ENCODE data around the gene RPL28.

The RPL28 gene

GRCh38 chr19:55372316-55373081 is 13.2 kb upstream of the RPL28 start:
- H3K36me3 Mint-ChIP-seq (ENCODE audit: insufficient read depth) = peaks cover 4% of the 10 kb centered on the region
- H3K4me1 Mint-ChIP-seq = peaks cover 11% of the 10 kb centered on the region
- H3K27ac Mint-ChIP-seq (ENCODE audit: low read depth) = no peak overlapping the region
- ATAC-seq (replicated peaks; ENCODE audit: extremely low read depth, poor library complexity, severe bottlenecking) (no peak), DNase-seq (ENCODE audit: low spot score in 2 of 2) (no peak)
- H3K27me3 Mint-ChIP-seq = peaks cover 56% of the 10 kb centered on the region
- no peaks in the 10 kb centered on the region for H3K9me3 Mint-ChIP-seq
- no peak overlapping the region for H3K4me3 Mint-ChIP-seq

GRCh38 chr19:55373306-55373992 is 12.3 kb upstream of the RPL28 start:
- Mint-ChIP-seq H3K9me3 (no peaks in the 10 kb centered on the region), H3K36me3 (ENCODE audit: insufficient read depth) (peaks cover 4% of the 10 kb centered on the region), H3K27ac (ENCODE audit: low read depth) (no peak overlapping the region), H3K4me3 (no peak overlapping the region), H3K27me3 (peaks cover 56% of the 10 kb centered on the region), H3K4me1 (peaks cover 11% of the 10 kb centered on the region)
- ATAC-seq (replicated peaks; ENCODE audit: extremely low read depth, poor library complexity, severe bottlenecking) (no peak), DNase-seq (ENCODE audit: low spot score in 2 of 2) (no peak)

DNA sequence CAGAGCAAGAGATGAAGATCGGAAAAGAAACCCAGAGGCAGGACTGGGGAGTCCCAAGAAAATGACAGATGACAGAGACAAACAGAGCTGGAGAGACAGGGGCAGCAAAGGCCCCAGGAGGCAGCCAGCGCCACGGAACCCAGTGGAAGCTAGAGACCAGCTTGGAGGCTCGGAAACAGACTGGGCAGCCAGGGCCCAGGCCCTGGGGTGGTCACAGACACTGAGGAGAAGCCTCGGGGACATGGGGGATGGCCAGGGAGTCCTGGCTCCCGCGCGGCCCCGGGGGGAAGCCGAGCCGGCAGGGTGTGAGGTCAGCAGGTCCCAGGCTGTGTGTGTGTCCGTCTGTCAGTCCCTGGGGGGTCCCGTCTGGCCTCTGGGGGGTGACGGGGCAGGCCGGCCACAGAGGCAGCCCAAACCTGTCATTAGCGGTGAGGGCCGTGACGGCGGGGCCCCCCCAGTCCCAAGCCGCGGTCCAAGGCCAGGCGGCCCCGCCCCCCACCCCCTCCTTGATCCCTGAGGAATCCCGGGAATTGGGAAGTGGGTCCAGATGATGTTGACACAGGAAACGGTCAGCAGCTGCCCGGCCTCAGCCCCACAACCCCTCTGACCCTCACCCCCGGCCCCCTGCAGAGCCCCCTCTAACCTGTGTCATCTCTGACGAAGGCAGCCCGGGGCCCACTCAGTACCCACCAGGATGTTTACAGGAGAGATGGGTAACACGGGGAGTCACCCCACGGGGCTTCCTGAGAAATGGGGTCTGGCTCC is 11.6 kb upstream of the RPL28 start:
- ATAC-seq (replicated peaks; ENCODE audit: extremely low read depth, poor library complexity, severe bottlenecking) (no peak), DNase-seq (ENCODE audit: low spot score in 2 of 2) (no peak)
- Mint-ChIP-seq H3K27ac (ENCODE audit: low read depth) (no peak overlapping the region), H3K4me3 (no peak overlapping the region), H3K27me3 (peaks cover 56% of the 10 kb centered on the region), H3K36me3 (ENCODE audit: insufficient read depth) (peaks cover 4% of the 10 kb centered on the region), H3K4me1 (peaks cover 11% of the 10 kb centered on the region), H3K9me3 (no peaks in the 10 kb centered on the region)

GRCh38 chr19:55376241-55376933 is 9.3 kb upstream of the RPL28 start, which contains the start of gene TMEM190:
Gene TMEM190 (plus strand): TSS chr19:55376826. CDS start chr19:55376854, 28 bp downstream.
- no peak within 1 kb of the TSS for H3K4me3 Mint-ChIP-seq
- H3K27me3 Mint-ChIP-seq = peaks cover 37% of the 10 kb centered on the region
- DNase-seq (ENCODE audit: low spot score in 2 of 2) (no peak), ATAC-seq (replicated peaks; ENCODE audit: extremely low read depth, poor library complexity, severe bottlenecking) (no peak)
- no peak within 1 kb of the TSS for H3K27ac Mint-ChIP-seq (ENCODE audit: low read depth)
- peaks cover 4% of the 10 kb centered on the region for H3K36me3 Mint-ChIP-seq (ENCODE audit: insufficient read depth)
- no peaks in the 10 kb centered on the region for H3K9me3 Mint-ChIP-seq
- H3K4me1 Mint-ChIP-seq = peaks cover 7% of the 10 kb centered on the region

GRCh38 chr19:55377356-55378131 is 8.2 kb upstream of the RPL28 start:
- Mint-ChIP-seq H3K4me1 (peaks cover 19% of the 10 kb centered on the region), H3K36me3 (ENCODE audit: insufficient read depth) (peaks cover 2% of the 10 kb centered on the region), H3K27ac (ENCODE audit: low read depth) (no peak overlapping the region), H3K4me3 (no peak overlapping the region), H3K9me3 (no peaks in the 10 kb centered on the region), H3K27me3 (peaks cover 25% of the 10 kb centered on the region)
- DNase-seq (ENCODE audit: low spot score in 2 of 2) (no peak), ATAC-seq (replicated peaks; ENCODE audit: extremely low read depth, poor library complexity, severe bottlenecking) (no peak)

- DNase-seq (ENCODE audit: low spot score in 2 of 2) (no peak), ATAC-seq (replicated peaks; ENCODE audit: extremely low read depth, poor library complexity, severe bottlenecking) (no peak)
- H3K27ac Mint-ChIP-seq (ENCODE audit: low read depth) = peak overlapping the region; percentile 8
- H3K4me3 Mint-ChIP-seq = no peak overlapping the region
- H3K9me3 Mint-ChIP-seq = no peaks in the 10 kb centered on the region
- peaks cover 14% of the 10 kb centered on the region for H3K27me3 Mint-ChIP-seq
- H3K4me1 Mint-ChIP-seq = peaks cover 22% of the 10 kb centered on the region
- H3K36me3 Mint-ChIP-seq (ENCODE audit: insufficient read depth) = peaks cover 2% of the 10 kb centered on the region
Measured at GRCh38 chr19:55379174-55379573, 6.6 kb upstream of the RPL28 start.

DNA sequence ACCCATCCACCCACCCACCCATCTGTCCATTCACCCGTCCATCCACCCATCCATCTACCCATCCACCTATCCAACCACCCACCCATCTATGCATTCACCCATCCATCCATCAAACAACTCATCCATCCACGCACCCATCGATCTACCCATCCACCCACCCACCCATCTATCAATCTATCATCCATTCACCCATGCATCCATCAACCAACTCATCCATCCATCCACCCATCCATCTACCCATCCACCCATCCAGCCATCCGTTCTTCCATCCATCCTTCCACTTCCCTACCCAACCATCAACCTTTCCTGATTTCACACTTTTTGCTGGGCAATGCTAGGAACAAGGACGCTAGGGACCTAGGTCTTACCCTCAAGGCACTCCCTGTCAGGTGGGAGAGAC is 3.7 kb upstream of the RPL28 start:
- ATAC-seq (replicated peaks; ENCODE audit: extremely low read depth, poor library complexity, severe bottlenecking) (no peak), DNase-seq (ENCODE audit: low spot score in 2 of 2) (no peak)
- Mint-ChIP-seq H3K4me1 (peaks cover 47% of the 10 kb centered on the region), H3K4me3 (peak overlapping the region; percentile 97), H3K27ac (ENCODE audit: low read depth) (peak overlapping the region; percentile 79), H3K36me3 (ENCODE audit: insufficient read depth) (peaks cover 20% of the 10 kb centered on the region), H3K9me3 (no peaks in the 10 kb centered on the region), H3K27me3 (no peaks in the 10 kb centered on the region)

- peak overlapping the region; percentile 79 for H3K27ac Mint-ChIP-seq (ENCODE audit: low read depth)
Measured at GRCh38 chr19:55382522-55383054, 3.1 kb upstream of the RPL28 start.

DNA sequence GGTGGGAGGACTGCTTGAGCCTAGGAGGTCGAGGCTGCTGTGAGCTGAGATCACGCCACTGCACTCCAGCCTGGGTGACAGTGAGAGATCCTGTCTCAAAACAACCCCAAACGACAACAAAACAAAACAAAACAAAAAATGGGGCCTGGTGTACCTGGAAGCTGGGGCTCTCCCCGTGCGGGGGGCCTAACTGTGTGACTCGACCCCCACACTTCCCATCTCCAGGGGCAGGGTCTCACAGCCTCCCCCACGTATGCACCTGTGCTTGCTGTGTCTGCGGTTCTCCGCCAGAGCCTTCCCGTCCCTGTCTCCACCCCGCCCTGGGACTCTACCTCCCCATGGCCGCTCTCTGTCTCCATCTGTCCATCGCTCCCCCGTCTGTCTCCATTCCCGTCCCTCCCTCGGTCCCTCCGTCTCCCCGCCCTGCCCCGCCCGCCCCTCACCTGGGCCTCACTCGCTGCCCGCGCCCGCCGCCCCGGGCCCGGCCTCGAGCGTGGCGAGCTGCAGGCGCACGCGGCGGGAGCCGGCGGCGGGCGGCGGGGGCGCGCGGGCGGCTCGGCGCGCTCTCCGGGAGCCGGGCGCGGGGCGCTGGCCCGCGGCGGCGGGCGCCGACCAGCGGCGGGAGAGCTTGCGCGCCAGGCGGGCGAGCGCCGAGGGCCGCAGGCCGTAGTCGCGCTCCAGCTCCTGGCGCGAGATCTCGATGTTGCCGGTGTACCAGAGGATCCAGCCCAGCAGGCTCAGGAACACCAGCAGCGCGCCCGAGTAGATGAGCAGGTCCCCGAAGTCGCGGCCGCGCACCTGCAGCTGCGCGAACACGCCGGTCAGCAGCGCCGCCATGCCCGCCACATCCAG is 2.2 kb upstream of the RPL28 start:
- H3K9me3 Mint-ChIP-seq = no peaks in the 10 kb centered on the region
- H3K27ac Mint-ChIP-seq (ENCODE audit: low read depth) = peak overlapping the region; percentile 79
- DNase-seq (ENCODE audit: low spot score in 2 of 2) (no peak), ATAC-seq (replicated peaks; ENCODE audit: extremely low read depth, poor library complexity, severe bottlenecking) (no peak)
- no peaks in the 10 kb centered on the region for H3K27me3 Mint-ChIP-seq
- H3K36me3 Mint-ChIP-seq (ENCODE audit: insufficient read depth) = peaks cover 31% of the 10 kb centered on the region
- H3K4me1 Mint-ChIP-seq = peaks cover 62% of the 10 kb centered on the region
- peak overlapping the region; percentile 97 for H3K4me3 Mint-ChIP-seq

More at GRCh38 chr19:55382522-55383054, 3.1 kb upstream of the RPL28 start:
- Mint-ChIP-seq H3K9me3 (no peaks in the 10 kb centered on the region), H3K36me3 (ENCODE audit: insufficient read depth) (peaks cover 24% of the 10 kb centered on the region), H3K27me3 (no peaks in the 10 kb centered on the region), H3K4me3 (peak overlapping the region; percentile 97), H3K4me1 (peaks cover 53% of the 10 kb centered on the region)
- no peak for DNase-seq (ENCODE audit: low spot score in 2 of 2)
- ATAC-seq (replicated peaks; ENCODE audit: extremely low read depth, poor library complexity, severe bottlenecking) = no peak

DNA sequence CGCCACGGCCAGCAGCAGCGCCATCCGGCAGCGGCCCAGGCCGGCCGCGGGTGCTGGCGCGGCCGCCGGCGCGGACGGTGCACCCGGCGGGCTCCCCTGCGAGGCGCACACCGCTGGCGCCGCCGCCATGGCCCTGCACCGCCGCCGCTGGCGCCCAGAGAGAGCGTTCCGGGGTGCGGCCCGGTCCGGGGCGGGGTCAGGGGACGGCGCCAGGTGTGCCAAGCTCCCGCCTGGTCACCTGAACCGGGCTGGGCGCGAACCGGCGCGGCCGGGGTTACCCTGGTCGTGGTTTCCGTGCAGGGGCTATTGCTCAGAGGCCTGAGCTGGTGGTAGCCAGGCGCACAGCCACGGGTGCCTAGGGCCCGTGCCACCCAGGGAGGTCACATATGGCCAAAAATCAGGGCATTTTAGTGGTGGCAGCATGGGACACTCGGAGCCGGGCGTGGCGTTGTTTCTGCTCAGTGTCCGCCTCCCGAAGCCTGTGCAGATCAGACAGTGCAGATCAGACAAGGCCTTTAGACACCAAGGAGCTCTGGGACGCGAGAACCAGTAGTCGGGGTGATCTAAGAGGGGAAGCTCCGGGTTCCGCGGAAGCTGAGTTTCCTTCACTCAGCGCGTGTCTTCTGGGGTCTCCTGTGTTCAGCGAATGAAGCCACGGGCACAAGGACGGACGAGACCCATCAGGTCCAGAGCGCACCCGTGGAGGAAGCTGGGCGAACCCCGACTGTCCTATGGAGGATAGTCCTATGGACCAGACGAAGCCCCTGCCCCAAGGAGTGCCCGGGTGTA is 1.4 kb upstream of the RPL28 start, which contains the start of gene TMEM238:
Gene TMEM238, minus strand, starts transcription at position 162 of the 789 bp plus-strand sequence. Its CDS starts 33 bp downstream, at position 129.
- H3K4me1 Mint-ChIP-seq = peaks cover 70% of the 10 kb centered on the region
- H3K27me3 Mint-ChIP-seq = no peaks in the 10 kb centered on the region
- ATAC-seq (replicated peaks; ENCODE audit: extremely low read depth, poor library complexity, severe bottlenecking) = no peak
- no peaks in the 10 kb centered on the region for H3K9me3 Mint-ChIP-seq
- peak in 1 of 2 donors; percentile 21 for DNase-seq (ENCODE audit: low spot score in 2 of 2)
- peaks cover 38% of the 10 kb centered on the region for H3K36me3 Mint-ChIP-seq (ENCODE audit: insufficient read depth)
- H3K4me3 Mint-ChIP-seq = peak within 1 kb of the TSS; percentile 97
- peak within 1 kb of the TSS; percentile 99 for H3K27ac Mint-ChIP-seq (ENCODE audit: low read depth)

Data from central memory CD8-positive, alpha-beta T cell (primary cell).